ENCODE measurements around the gene VPS51.

DNA sequence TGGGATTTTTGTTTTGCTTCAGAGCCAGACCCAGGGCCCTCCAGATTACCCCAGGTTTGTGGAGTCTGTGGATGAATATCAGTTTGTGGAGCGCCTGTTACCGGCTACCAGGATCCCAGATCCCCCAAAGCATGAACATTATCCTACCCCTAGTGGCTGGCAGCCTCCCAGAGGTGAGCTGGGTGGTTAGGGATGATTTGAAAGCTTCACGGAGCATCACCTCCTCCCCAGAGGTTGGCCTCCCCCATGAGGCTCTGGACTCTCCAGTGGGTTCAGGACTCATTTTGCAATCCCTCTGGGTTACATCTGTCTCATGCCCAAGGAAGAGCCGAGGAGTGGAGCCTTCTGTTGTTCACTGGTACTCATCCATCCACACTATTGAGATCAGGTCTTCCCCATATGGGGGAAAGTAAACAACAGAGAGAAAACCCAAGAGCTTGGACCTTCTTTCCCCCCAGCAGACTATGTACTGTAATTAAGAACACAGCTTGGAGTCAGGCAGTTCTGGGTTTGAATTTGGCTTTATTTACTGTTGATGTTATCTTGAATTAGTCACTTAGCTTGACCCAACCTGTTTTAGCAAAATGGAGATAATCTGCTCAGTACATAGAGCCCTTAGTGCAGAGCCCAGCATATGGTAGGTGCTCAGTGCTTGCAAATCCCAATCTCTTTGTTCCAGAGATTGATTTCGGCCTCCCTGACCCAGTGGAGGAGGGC is 28.6 kb downstream of the VPS51 start:
- TF ChIP-seq, protein P1, sequence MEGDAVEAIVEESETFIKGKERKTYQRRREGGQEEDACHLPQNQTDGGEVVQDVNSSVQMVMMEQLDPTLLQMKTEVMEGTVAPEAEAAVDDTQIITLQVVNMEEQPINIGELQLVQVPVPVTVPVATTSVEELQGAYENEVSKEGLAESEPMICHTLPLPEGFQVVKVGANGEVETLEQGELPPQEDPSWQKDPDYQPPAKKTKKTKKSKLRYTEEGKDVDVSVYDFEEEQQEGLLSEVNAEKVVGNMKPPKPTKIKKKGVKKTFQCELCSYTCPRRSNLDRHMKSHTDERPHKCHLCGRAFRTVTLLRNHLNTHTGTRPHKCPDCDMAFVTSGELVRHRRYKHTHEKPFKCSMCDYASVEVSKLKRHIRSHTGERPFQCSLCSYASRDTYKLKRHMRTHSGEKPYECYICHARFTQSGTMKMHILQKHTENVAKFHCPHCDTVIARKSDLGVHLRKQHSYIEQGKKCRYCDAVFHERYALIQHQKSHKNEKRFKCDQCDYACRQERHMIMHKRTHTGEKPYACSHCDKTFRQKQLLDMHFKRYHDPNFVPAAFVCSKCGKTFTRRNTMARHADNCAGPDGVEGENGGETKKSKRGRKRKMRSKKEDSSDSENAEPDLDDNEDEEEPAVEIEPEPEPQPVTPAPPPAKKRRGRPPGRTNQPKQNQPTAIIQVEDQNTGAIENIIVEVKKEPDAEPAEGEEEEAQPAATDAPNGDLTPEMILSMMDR (IDR thresholded peaks at IDR 0.05): no peak
- TF ChIP-seq, protein P2, sequence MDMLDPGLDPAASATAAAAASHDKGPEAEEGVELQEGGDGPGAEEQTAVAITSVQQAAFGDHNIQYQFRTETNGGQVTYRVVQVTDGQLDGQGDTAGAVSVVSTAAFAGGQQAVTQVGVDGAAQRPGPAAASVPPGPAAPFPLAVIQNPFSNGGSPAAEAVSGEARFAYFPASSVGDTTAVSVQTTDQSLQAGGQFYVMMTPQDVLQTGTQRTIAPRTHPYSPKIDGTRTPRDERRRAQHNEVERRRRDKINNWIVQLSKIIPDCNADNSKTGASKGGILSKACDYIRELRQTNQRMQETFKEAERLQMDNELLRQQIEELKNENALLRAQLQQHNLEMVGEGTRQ (CRISPR knock-in tag; IDR thresholded peaks at IDR 0.05): no peak
- TF ChIP-seq, protein P3, sequence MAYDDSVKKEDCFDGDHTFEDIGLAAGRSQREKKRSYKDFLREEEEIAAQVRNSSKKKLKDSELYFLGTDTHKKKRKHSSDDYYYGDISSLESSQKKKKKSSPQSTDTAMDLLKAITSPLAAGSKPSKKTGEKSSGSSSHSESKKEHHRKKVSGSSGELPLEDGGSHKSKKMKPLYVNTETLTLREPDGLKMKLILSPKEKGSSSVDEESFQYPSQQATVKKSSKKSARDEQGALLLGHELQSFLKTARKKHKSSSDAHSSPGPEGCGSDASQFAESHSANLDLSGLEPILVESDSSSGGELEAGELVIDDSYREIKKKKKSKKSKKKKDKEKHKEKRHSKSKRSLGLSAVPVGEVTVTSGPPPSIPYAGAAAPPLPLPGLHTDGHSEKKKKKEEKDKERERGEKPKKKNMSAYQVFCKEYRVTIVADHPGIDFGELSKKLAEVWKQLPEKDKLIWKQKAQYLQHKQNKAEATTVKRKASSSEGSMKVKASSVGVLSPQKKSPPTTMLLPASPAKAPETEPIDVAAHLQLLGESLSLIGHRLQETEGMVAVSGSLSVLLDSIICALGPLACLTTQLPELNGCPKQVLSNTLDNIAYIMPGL (CRISPR knock-in tag; IDR thresholded peaks at IDR 0.05): no peak
- TF ChIP-seq, protein P4, sequence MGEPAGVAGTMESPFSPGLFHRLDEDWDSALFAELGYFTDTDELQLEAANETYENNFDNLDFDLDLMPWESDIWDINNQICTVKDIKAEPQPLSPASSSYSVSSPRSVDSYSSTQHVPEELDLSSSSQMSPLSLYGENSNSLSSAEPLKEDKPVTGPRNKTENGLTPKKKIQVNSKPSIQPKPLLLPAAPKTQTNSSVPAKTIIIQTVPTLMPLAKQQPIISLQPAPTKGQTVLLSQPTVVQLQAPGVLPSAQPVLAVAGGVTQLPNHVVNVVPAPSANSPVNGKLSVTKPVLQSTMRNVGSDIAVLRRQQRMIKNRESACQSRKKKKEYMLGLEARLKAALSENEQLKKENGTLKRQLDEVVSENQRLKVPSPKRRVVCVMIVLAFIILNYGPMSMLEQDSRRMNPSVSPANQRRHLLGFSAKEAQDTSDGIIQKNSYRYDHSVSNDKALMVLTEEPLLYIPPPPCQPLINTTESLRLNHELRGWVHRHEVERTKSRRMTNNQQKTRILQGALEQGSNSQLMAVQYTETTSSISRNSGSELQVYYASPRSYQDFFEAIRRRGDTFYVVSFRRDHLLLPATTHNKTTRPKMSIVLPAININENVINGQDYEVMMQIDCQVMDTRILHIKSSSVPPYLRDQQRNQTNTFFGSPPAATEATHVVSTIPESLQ (CRISPR knock-in tag; IDR thresholded peaks at IDR 0.05): no peak
- TF ChIP-seq, protein P5, sequence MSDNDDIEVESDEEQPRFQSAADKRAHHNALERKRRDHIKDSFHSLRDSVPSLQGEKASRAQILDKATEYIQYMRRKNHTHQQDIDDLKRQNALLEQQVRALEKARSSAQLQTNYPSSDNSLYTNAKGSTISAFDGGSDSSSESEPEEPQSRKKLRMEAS (CRISPR knock-in tag; IDR thresholded peaks at IDR 0.05): no peak
- TF ChIP-seq MXD4 (CRISPR knock-in tag; IDR thresholded peaks at IDR 0.05; ENCODE audit: borderline replicate concordance) (no peak), ELF4 (CRISPR knock-in tag; IDR thresholded peaks at IDR 0.05; ENCODE audit: low read depth) (no peak), SP1 (CRISPR knock-in tag; conservative IDR thresholded peaks at IDR 0.05) (no peak), NR3C1 (CRISPR knock-in tag; conservative IDR thresholded peaks at IDR 0.05; ENCODE audit: low read depth) (no peak), TEAD1 (CRISPR knock-in tag; IDR thresholded peaks at IDR 0.05) (no peak), IRF2 (CRISPR knock-in tag; IDR thresholded peaks at IDR 0.05; ENCODE audit: borderline replicate concordance, low read depth) (no peak)
